K562 (cell line): Measurements from ENCODE around the gene ABCG5. TPM values are rescaled to one million over a fixed set of nuclear protein-coding genes. Genes with fewer than 3 reads are reported as not detected.

Source experiments
- CBFB ChIP-seq: sonication (generic); formaldehyde crosslinking; IDR thresholded peaks from 2 replicates; pipeline ENCODE4 v1.4.0; 2020; ENCODE audit warnings: mild to moderate bottlenecking, missing genetic modification reagents
- CBX2 ChIP-seq: fragments of 200-600 bp; sonication (generic); IDR thresholded peaks from one replicate; pipeline ENCODE4 v1.6.1; 2012; ENCODE audit warnings: mild to moderate bottlenecking, low read length, inconsistent platforms; ENCODE audit not compliant: insufficient read depth, poor library complexity, severe bottlenecking
- CREB5 ChIP-seq: fragments of 250-450 bp; sonication (Bioruptor Pico); IDR thresholded peaks from 2 replicates; pipeline ENCODE4 v1.5.0; 2020; ENCODE audit warnings: mild to moderate bottlenecking
- E2F4 ChIP-seq: sonication (generic); formaldehyde crosslinking; IDR thresholded peaks from 2 replicates; pipeline ENCODE4 v1.8.0; 2022; ENCODE audit warnings: mild to moderate bottlenecking, low read depth, missing genetic modification reagents
- ELF4 ChIP-seq: fragments of 450-650 bp; formaldehyde crosslinking; IDR thresholded peaks from 2 replicates; pipeline ENCODE4 v1.4.0; 2022; ENCODE audit warnings: missing genetic modification characterization
- FOXA1 ChIP-seq: fragments of 450-650 bp; IDR thresholded peaks from 2 replicates; pipeline ENCODE4 v1.6.1; 2016; ENCODE audit warnings: mild to moderate bottlenecking, borderline replicate concordance
- HDAC1 ChIP-seq, 2 experiments: fragments of 450-650 bp; IDR thresholded peaks; 2 replicates each; pipeline ENCODE4 v1.6.1; 2016 to 2017; ENCODE audit warnings: inconsistent platforms in 1 of 2, mild to moderate bottlenecking in 1 of 2, moderate library complexity in 1 of 2
- KDM5B ChIP-seq: fragments of 200-600 bp; sonication (generic); IDR thresholded peaks from 2 replicates; pipeline ENCODE4 v1.6.1; 2012; ENCODE audit warnings: low read depth, mild to moderate bottlenecking, moderate library complexity, low read length, control low read depth, inconsistent platforms; ENCODE audit not compliant: insufficient replicate concordance
- MBD1 ChIP-seq: fragments of 250-450 bp; sonication (Bioruptor Pico); IDR thresholded peaks from 2 replicates; pipeline ENCODE4 v1.8.0; 2022; ENCODE audit warnings: inconsistent platforms
- NR2C1 ChIP-seq, 2 experiments: fragments of 450-650 bp; IDR thresholded peaks; 2 replicates each; pipeline ENCODE4 v1.6.1; 2017; ENCODE audit warnings: mild to moderate bottlenecking in 2 of 2, antibody characterized with exemption in 1 of 2, inconsistent platforms in 1 of 2, missing compliant biosample characterization in 1 of 2, missing genetic modification characterization in 1 of 2
- PTBP1 ChIP-seq: fragments of 200-400 bp; formaldehyde crosslinking; IDR thresholded peaks from 2 replicates; pipeline ENCODE4 v1.6.1; 2017; ENCODE audit warnings: low read depth, low read length
- RHOXF2B ChIP-seq: fragments of 250-450 bp; sonication (Bioruptor Pico); conservative IDR thresholded peaks from 2 replicates; pipeline ENCODE4 v1.5.1; 2021
- SREBF2 ChIP-seq: sonication (generic); formaldehyde crosslinking; IDR thresholded peaks from 2 replicates; pipeline ENCODE4 v1.4.0; 2020; ENCODE audit warnings: mild to moderate bottlenecking, missing genetic modification reagents
- SRSF1 ChIP-seq: fragments of 200-400 bp; formaldehyde crosslinking; IDR thresholded peaks from 2 replicates; pipeline ENCODE4 v1.6.1; 2017; ENCODE audit warnings: mild to moderate bottlenecking, low read depth, low read length, moderate library complexity
- SRSF9 ChIP-seq: fragments of 200-400 bp; formaldehyde crosslinking; IDR thresholded peaks from 2 replicates; pipeline ENCODE4 v1.6.1; 2017; ENCODE audit warnings: low read depth, low read length, borderline replicate concordance
- TCF15 ChIP-seq: fragments of 250-450 bp; sonication (Bioruptor Pico); IDR thresholded peaks from 2 replicates; pipeline ENCODE4 v1.8.0; 2022; ENCODE audit warnings: moderate library complexity, mild to moderate bottlenecking, inconsistent platforms
- XRCC4 ChIP-seq: IDR thresholded peaks from one replicate; pipeline ENCODE4 v1.6.1; 2011; ENCODE audit not compliant: insufficient read depth, insufficient read length; ENCODE audit errors: extremely low read depth
- ZFP30 ChIP-seq: fragments of 250-450 bp; sonication (Bioruptor Pico); IDR thresholded peaks from 2 replicates; pipeline ENCODE4 v1.8.0; 2022; ENCODE audit warnings: moderate library complexity, mild to moderate bottlenecking, inconsistent platforms, borderline replicate concordance
- ZFPM2 ChIP-seq: fragments of 250-450 bp; sonication (Bioruptor Pico); IDR thresholded peaks from 2 replicates; pipeline ENCODE4 v1.5.1; 2022; ENCODE audit warnings: mild to moderate bottlenecking
- ZNF583 ChIP-seq: fragments of 250-450 bp; sonication (Bioruptor Pico); IDR thresholded peaks from 2 replicates; pipeline ENCODE4 v1.4.0; 2020
- ZNF75A ChIP-seq: fragments of 450-650 bp; formaldehyde crosslinking; IDR thresholded peaks from 2 replicates; pipeline ENCODE4 v1.4.0; 2020; ENCODE audit warnings: mild to moderate bottlenecking
- polyA plus RNA-seq, 8 experiments: library from polyadenylated mRNA; depleted of rRNA in 4 of 8; stranded (reverse) in 5 of 8; unstranded in 3 of 8; fragments of >200 nt; fragmentation: Nextera tagmentation in 2 of 8; fragmentation: Illumina TruSeq in 1 of 8; extraction: Ambion mirVana in 2 of 8; extraction: Trizol in 1 of 8; gene quantifications; 2 replicates each; pipeline versions ENCODE4 v1.2.1 to v1.2.3, GENCODE V29; 2011 to 2014; ENCODE audit warnings: inconsistent platforms in 1 of 8, missing spikeins in 1 of 8
- total RNA-seq, 7 experiments: library from RNA; depleted of rRNA in 6 of 7; stranded (reverse); fragments of >200 nt in 6 of 7; fragmentation: Illumina TruSeq in 2 of 7; extraction: Trizol in 2 of 7; gene quantifications; 2 replicates each; pipeline versions ENCODE4 v1.2.1 to v1.2.3, GENCODE V29; 2011 to 2021; ENCODE audit warnings: low replicate concordance in 1 of 7

The ABCG5 gene
- total and polyA plus RNA-seq, 9 of the 15 experiments (the other 6 are each of a cell fraction or from before 2014, with no cell fraction given): 0.01 TPM; not detected in 7

GRCh38 chr2:43773876-43774613 lies 64.6 kb downstream of the ABCG5 start, which contains the start of gene DYNC2LI1 (continued):
- TF ChIP-seq ZFPM2 (no peak), XRCC4 (no peak), SREBF2 (CRISPR knock-in tag) (0 out of 2 replicates have a peak, but pooled peaks have one; percentile 52), ZNF75A (CRISPR knock-in tag) (no peak), HDAC1 (IDR thresholded peaks at IDR 0.05) (peak in 1 of 2 experiments; percentile 84; a peak in 2 of 4 replicates), RHOXF2B (CRISPR knock-in tag) (no peak), NR2C1 (IDR thresholded peaks at IDR 0.05) (peak; percentile 85), NR2C1 (tag; IDR thresholded peaks at IDR 0.05) (peak; percentile 76), FOXA1 (no peak), E2F4 (no peak), CBX2 (no peak), PTBP1 (no peak), SRSF9 (no peak), ZFP30 (CRISPR knock-in tag) (no peak), ELF4 (CRISPR knock-in tag) (no peak), CREB5 (CRISPR knock-in tag) (no peak), KDM5B (peak; percentile 69), MBD1 (no peak), CBFB (CRISPR knock-in tag) (no peak), SRSF1 (no peak), ZNF583 (0 out of 2 replicates have a peak, but pooled peaks have one; percentile 17), TCF15 (CRISPR knock-in tag) (no peak)
